Loucy (cell line): ENCODE data around the gene PTGES2.

ENCODE experiments used
- H2AFZ ChIP-seq: fragments of 200-600 bp; sonication (generic); 2 replicates; pipeline ENCODE4 v1.6.0; 2016; ENCODE audit warnings: antibody characterized with exemption, mild to moderate bottlenecking, low read length, moderate library complexity
- H3F3A ChIP-seq: fragments of 200-600 bp; 2 replicates; pipeline ENCODE4 v1.6.0; 2016; ENCODE audit warnings: antibody characterized with exemption, low read depth, mild to moderate bottlenecking
- H3K27me3 ChIP-seq: fragments of 200-600 bp; sonication (generic); 2 replicates; pipeline ENCODE4 v1.6.1; 2014; ENCODE audit warnings: low read length, mild to moderate bottlenecking; ENCODE audit not compliant: insufficient read depth, poor library complexity, severe bottlenecking
- H3K36me3 ChIP-seq: fragments of 200-600 bp; sonication (generic); 2 replicates; pipeline ENCODE4 v1.6.1; 2016; ENCODE audit warnings: low read length; ENCODE audit not compliant: insufficient read depth
- H3K4me1 ChIP-seq: fragments of 200-600 bp; sonication (generic); 2 replicates; pipeline ENCODE4 v1.5.1; 2014; ENCODE audit warnings: low read length, mild to moderate bottlenecking; ENCODE audit not compliant: insufficient read depth, poor library complexity, severe bottlenecking
- H3K4me2 ChIP-seq: fragments of 200-600 bp; sonication (generic); 2 replicates; pipeline ENCODE4 v1.6.0; 2014; ENCODE audit warnings: antibody characterized with exemption, low read length, low read depth, mild to moderate bottlenecking; ENCODE audit not compliant: poor library complexity, severe bottlenecking
- H3K4me3 ChIP-seq: fragments of 200-600 bp; sonication (generic); 2 replicates; pipeline ENCODE4 v1.5.1; 2014; ENCODE audit warnings: low read length, mild to moderate bottlenecking, mixed read lengths; ENCODE audit not compliant: poor library complexity, severe bottlenecking
- H3K79me2 ChIP-seq: fragments of 200-600 bp; sonication (generic); 2 replicates; pipeline ENCODE4 v1.6.1; 2014; ENCODE audit warnings: low read length; ENCODE audit not compliant: insufficient read depth
- H3K9ac ChIP-seq: fragments of 200-600 bp; sonication (generic); 2 replicates; pipeline ENCODE4 v1.6.0; 2014; ENCODE audit warnings: mild to moderate bottlenecking, low read depth, low read length, moderate library complexity; ENCODE audit not compliant: poor library complexity, severe bottlenecking
- H3K9me2 ChIP-seq: fragments of 200-600 bp; sonication (generic); replicated peaks from 2 replicates; pipeline ENCODE4 v1.6.1; 2016; ENCODE audit warnings: low read depth, low read length, mixed read lengths
- H3K9me3 ChIP-seq: fragments of 200-600 bp; sonication (generic); 2 replicates; pipeline ENCODE4 v1.6.1; 2014; ENCODE audit warnings: mild to moderate bottlenecking, antibody characterized with exemption, low read length, low read depth; ENCODE audit not compliant: insufficient read depth
- H4K20me1 ChIP-seq: fragments of 200-600 bp; sonication (generic); 2 replicates; pipeline ENCODE4 v1.6.0; 2014; ENCODE audit warnings: antibody characterized with exemption, low read length, mild to moderate bottlenecking; ENCODE audit not compliant: insufficient read depth, poor library complexity, severe bottlenecking
- EZH2phosphoT487 ChIP-seq: fragments of 200-600 bp; IDR thresholded peaks from 2 replicates; pipeline ENCODE4 v1.6.1; 2018; ENCODE audit warnings: antibody characterized with exemption, mild to moderate bottlenecking, moderate library complexity, borderline replicate concordance
- TF ChIP-seq, protein P1 (sequence below): fragments of 200-600 bp; sonication (generic); conservative IDR thresholded peaks from 2 replicates; pipeline ENCODE4 v1.5.1; 2014; ENCODE audit warnings: mild to moderate bottlenecking, antibody characterized with exemption, low read length

Gene PTGES2

GRCh38 chr9:128121924-128122808 lies 5.4 kb downstream of the PTGES2 start:
- H3K9ac ChIP-seq: no peak overlapping the region
- H3K79me2 ChIP-seq: peaks cover 29% of the 10 kb centered on the region
- H4K20me1 ChIP-seq: peaks cover 10% of the 10 kb centered on the region
- no peaks in the 10 kb centered on the region for H3F3A ChIP-seq
- no peaks in the 10 kb centered on the region for H3K27me3 ChIP-seq
- no peaks in the 10 kb centered on the region for H3K9me3 ChIP-seq
- H3K36me3 ChIP-seq: peaks cover 10% of the 10 kb centered on the region; the same call in 1 of the 2 replicates
- H3K4me2 ChIP-seq: no peak overlapping the region
- TF ChIP-seq EZH2phosphoT487: no peak
- TF ChIP-seq, protein P1, sequence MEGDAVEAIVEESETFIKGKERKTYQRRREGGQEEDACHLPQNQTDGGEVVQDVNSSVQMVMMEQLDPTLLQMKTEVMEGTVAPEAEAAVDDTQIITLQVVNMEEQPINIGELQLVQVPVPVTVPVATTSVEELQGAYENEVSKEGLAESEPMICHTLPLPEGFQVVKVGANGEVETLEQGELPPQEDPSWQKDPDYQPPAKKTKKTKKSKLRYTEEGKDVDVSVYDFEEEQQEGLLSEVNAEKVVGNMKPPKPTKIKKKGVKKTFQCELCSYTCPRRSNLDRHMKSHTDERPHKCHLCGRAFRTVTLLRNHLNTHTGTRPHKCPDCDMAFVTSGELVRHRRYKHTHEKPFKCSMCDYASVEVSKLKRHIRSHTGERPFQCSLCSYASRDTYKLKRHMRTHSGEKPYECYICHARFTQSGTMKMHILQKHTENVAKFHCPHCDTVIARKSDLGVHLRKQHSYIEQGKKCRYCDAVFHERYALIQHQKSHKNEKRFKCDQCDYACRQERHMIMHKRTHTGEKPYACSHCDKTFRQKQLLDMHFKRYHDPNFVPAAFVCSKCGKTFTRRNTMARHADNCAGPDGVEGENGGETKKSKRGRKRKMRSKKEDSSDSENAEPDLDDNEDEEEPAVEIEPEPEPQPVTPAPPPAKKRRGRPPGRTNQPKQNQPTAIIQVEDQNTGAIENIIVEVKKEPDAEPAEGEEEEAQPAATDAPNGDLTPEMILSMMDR: no peak
- peaks cover 15% of the 10 kb centered on the region for H3K4me1 ChIP-seq
- no peak overlapping the region for H2AFZ ChIP-seq
- no peak overlapping the region for H3K4me3 ChIP-seq
- no peaks in the 10 kb centered on the region for H3K9me2 ChIP-seq

- Histone ChIP-seq H2AFZ (no peak overlapping the region), H3K36me3 (peaks cover 10% of the 10 kb centered on the region; the same call in 1 of the 2 replicates), H3K4me2 (no peak overlapping the region), H3K9ac (no peak overlapping the region), H3K79me2 (peaks cover 22% of the 10 kb centered on the region), H3K9me3 (no peaks in the 10 kb centered on the region), H3K4me3 (no peak overlapping the region), H3K27me3 (no peaks in the 10 kb centered on the region), H4K20me1 (peaks cover 10% of the 10 kb centered on the region), H3K9me2 (no peaks in the 10 kb centered on the region), H3K4me1 (peaks cover 14% of the 10 kb centered on the region), H3F3A (no peaks in the 10 kb centered on the region)
- TF ChIP-seq, protein P1: no peak
- TF ChIP-seq EZH2phosphoT487: no peak
These were observed 6.1 kb downstream of the PTGES2 start for GRCh38 chr9:128121466-128121810.

DNA sequence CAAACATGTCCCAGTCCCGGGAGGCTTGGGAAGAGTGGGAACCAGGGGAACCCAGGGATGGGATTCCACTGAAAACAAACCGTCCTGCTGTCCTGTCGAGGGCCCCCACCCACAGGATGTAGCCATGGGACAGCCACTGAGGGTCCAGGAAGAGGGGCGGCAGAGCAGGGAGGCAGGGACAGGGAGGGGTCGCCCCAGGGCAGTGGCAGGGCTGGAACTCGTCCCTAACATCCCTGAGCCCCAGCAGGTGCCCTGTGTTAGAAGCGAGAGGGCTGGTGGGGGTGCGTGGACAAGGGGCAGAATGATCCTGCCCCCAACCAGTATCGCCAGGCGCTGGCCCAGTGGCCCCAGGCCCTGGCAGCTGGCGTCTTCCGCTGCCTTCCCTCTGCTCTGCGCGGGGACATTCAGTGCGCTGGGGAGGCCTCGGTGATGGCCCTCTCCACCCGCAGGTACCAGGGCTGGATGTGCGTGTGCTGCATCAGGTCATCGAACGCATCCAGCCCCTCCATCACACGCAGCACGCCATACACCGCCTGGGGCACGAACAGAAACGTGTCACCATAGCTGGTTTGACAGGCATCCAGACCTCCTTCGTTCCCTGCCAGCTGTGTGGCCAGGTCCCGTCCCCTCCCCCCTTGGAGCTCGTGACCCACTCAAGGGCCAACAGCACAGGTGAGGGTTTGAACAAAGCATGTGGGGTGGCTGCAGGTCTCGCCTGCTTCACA lies 6.6 kb downstream of the PTGES2 start:
- Histone ChIP-seq H3K36me3 (peaks cover 10% of the 10 kb centered on the region; the same call in 1 of the 2 replicates), H2AFZ (no peak overlapping the region), H3K9ac (no peak overlapping the region), H3K79me2 (peaks cover 17% of the 10 kb centered on the region; the same call in 1 of the 2 replicates), H3K4me1 (peaks cover 9% of the 10 kb centered on the region), H3K9me2 (no peaks in the 10 kb centered on the region), H3K27me3 (no peaks in the 10 kb centered on the region), H4K20me1 (peaks cover 6% of the 10 kb centered on the region), H3K4me2 (no peak overlapping the region), H3K4me3 (no peak overlapping the region), H3K9me3 (no peaks in the 10 kb centered on the region), H3F3A (no peaks in the 10 kb centered on the region)
- TF ChIP-seq, protein P1: no peak
- TF ChIP-seq EZH2phosphoT487: no peak
